ENCODE data around the gene UPB1.

Gene UPB1

DNA sequence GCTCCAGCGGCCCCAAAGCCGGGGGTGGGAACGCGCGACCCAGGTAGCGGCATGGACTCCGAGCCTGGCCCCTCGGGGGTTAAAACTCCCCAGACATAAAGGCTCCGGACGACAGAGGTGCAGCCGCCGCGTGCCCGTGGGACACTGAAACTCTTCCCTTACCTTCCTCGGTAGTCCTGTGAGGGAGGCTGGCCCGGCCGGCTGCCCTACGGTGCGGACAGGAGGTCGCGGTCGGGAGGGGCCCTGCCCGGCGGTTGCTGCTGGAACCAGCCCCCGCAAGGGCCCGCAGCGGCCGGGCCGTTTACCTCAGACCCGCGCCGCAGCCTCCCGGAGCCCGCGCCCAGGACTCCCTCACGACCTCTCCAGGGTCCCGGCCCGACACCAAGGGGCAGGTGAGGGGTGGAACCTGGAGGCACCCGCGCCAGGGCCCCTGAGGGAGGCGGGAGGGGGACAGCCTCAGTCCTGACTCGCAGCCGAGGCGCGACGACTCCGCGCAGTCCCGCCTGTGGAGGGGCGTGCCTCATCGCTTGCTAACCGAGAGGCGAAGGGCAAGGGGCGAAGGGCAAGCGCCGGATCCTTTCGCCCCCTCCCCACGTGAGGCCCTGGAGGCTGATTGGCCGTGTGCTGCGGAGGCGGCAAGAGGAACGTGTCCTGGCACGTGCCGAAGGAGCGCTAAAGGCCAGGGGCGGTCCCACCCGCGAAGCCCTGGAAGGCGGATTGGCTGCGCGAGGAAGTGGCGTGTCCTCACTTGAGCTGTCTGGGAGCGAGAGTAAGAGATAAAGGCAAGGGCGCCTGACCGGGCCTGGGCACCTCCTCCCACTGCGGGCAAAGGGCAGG, at the start of gene UPB1:
TSS of gene UPB1 (plus strand) at position 805 of the 837 bp plus-strand sequence. CDS start 72 bp downstream, outside the sequence.
- no peak for DNase-seq

DNA sequence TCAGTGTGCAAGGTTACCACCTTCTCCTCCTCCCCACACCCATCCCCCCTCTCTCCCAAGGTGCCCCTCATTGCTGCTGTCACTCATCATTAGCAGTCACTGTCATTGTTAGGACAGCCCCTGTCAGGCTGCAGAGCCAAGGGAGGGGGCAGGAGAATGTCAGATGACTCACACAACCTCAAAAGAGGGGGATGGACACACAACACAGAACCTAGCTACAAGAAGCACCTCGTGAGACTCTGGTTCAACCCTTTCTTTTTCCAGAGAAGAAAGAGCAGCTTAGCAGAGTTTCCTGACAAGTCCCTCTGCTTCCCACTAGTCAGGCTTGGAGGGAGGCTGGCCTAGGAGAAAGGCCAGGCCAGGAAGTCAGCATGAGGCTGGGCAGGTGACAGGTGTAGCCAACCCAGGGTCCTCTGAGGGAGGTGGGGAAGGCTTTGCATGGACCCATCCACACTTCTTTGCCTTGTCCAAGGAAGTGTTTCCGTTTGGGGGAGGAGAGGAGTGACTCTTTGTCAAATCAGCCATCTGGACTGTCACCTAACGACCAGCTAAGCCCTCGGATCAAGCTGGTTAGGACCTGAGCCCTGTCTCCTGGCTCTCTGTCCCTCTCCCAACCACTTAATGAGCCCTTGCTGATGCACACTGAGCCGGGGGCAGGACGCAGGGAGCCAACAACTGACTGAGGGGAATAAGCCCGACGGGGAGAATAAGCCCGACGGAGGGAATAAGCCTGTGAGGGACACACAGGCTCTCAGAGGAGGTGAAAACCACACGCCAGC, 49.5 kb upstream of the UPB1 start:
- DNase-seq, result no peak

DNA sequence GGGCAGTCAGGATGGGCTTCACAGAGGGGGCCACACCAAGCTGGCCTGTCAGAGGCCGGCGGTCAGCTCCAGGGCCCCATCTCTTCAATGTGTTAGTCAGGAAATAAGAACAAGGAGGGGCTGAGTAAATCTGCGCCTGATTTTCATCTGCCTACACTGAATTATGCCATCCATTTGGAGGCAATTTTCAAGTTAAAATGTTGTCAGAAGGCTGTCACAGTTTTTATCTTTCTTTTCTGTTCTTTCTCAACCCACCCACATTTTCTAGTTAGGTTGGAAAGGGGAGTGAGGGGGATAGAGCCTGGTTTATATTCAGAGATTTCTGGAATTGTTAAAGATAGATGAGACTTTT, 48.9 kb upstream of the UPB1 start:
- no peak for DNase-seq

DNA sequence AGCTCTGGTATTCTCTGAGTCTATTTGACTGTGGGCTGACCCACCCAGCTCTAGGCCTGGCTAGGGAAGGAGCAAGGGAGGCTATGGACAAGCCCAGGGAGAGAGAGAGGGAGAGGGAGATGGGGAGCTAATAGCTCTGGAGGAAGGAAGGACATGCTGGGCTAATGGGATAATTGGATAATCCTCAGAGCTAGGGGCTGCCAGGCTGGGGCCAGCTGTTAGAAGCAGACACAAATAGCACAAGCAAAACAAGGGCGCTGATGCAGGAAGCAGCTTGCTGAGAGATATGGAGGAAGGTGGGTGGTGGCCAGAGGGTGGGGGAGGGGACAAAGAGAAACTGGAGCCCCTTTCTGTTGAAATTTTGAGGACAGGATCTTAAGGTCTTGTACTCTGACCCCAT, 44.5 kb upstream of the UPB1 start:
- DNase-seq, result no peak

DNA sequence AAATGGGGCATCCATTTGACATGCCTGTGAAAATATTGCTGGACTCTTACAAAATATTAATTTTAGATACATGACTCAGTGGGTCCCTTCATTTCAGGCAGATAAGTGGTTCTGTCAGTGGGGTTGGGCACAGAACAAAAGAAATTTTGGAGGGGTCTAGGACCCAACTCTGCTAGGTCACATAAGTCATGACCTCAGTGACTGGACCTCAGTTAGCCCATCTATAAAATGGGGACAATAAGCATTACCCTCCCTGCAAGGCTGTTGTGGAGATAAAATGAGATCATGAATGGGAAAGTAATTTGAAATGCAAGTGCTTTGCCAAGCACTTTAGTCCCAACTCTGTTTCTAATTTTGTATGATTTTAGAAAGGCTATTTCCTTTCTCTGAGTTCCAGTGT, 44.0 kb upstream of the UPB1 start:
- DNase-seq, result no peak

DNA sequence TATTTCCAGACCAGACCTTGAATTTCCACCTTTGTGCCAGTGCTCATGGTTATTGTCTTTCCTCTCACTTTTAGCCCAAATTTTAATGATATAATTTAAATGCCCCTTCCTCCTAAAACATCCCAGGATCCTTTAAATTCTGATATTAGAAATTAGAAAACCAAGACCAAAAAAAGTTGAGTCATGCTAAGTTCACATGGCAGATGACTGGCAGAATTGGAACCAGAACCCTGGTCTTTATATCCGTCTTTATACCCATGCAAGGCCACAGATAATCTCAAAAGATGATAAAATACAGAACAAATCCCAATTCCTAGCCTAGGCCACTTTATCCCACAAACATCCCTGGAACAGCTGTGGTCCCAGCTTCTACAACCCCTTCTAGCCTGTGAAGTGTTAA, 41.3 kb upstream of the UPB1 start:
- DNase-seq, result no peak

DNA sequence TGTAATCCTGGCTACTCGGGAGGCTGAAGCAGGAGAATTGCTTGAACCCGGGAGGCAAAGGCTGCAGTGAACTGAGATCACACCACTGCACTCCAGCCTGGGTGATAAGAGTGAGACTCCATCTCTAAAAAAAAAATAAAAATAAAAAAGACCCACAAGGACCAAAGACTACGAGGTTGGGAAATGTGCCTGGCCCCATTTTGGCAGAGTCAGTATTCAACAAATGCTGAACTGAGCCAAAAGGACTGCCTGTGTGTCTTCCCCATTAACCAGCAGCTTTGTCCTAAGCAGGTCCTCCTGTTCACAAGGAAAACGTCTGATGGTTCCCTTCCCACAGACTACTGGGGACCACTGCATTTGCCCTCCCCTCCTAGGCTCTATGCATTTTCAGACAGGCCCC, 40.1 kb upstream of the UPB1 start:
- DNase-seq, result no peak

DNA sequence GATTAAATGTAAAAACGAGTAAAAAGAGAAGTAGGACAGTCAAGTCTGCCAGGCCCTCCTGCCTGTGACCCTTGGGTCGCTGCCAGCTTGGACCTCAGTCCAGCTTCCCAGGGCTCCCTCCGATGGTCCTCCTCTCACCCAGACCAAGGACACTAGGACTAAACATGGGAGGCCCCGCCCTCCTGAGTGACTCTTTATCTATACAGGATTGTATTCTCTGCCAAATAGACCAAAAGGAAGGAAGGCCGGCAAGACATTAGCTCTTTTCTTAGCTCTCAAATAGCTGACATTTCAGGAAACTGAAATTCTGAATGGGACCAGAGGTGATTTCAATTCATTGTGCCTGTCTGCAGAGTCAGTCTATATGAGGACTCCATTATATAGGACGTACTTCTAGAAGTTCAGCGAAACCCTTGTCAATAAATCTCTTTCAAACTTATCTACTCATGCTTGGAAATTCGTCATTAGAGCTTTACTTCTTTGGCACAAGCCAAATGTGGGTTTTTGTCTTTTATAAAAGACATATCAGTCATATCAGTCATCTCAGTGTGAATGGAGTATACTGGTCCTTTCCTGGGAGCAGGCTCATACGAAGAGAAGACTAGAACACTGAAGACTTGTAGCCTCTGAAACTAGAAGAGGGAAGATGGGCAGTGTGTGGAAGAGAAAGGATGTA, 39.2 kb upstream of the UPB1 start:
- DNase-seq, result no peak

DNA sequence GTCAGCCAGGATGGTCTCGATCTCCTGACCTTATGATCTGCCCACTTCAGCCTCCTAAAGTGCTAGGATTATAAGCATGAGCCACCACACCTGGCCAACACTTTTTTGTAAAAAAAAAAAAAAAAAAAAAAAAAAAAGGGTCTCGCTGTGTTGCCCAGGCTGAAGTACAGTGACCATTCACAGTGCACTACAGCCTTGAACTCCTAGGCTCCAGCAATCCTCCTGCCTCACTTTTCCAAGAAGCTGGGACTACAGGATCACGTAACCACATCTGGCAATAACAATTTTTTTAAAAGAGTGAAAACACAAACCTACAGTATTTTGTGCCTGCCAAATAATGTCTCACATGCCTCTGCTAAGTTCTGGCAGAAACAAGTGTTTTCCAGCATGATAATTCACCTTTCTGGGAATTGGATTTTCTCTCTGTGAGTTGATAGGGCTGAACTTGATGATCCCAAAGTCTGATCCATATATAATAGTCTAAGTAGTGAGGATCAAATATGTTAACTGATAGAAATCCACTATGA, 37.2 kb upstream of the UPB1 start:
- no peak for DNase-seq

DNA sequence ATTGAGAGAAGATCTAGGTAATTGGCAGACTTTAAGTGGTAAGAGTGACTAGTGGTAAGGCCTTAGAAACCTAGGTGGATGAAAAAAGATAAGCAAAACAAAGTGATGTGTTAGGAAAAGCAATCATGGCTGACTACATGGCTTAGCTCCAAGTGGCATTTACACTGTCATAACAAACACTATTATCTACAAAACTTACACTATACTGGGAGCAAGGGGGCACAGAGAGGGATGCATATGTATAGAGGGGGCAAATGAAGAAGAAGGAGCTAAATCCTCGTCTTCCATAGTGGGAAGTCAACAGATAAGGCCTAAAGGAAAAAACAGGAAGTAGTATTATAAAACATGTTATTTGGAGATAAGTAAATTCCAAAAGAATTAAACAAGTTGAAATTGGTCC, 35.2 kb upstream of the UPB1 start:
- DNase-seq, result no peak

DNA sequence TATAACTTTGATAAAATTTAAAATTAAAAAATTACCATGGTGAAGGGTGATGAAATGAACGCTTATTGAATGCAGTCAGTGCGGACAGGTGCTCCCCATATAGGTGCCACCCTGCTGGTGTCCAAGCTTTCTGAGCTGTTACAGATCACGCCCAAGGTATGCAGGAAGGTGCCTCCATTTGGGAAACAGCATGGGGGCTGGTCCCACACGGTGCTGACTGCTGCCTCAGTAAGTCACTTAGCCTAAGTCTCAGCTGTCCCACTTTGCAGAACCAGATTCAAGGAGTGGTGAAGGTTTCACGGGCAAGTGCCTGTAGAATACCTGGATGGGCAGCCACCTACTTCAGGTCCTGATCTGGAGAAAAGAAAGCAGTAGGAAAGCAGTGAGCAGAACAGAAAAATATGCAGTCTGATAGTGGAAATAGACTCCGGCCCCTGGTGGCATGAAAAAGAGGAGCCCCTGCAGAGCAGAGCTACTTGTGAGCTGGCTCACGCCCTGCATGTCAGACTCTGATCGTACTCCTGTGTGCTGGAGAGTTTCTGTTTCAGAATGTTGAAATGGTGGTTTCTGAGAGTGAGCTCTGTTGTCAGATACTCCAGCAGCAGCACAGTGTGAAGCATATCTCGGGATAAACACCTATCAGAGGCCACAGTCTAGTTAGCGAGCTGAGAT, 34.6 kb upstream of the UPB1 start:
- DNase-seq, result no peak

DNA sequence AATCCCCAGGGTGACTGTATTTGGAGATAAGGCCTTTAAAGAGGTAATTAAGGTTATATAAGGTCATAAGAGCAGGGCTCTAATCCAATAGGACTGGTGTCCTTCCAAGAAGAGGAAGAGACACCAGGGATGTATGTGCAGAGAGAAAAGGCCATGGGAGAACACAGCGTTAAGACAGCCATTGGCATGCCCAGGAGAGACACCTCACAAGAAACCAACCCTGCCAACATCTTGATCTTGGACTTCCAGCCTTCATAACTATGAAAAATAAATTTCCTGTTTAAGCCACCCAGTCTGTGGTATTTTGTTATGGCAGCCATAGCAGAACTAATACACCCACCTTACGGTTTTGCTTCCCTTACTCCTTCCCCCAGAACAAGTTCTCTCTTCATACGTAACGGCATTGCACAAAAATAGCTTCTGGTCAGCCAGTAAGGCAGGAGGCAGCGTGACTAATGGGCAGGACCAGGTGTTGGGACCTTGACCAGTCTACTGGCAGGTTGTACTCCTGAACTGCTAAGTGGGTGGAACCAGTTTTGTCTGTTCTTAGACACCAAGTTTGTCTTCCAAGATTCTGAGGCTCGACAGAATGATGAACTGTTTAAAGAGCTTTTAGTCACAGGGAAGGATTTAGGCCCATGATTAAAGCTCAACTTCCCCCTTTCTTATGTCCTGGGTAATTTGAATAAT, 31.9 kb upstream of the UPB1 start:
- DNase-seq, result no peak

DNA sequence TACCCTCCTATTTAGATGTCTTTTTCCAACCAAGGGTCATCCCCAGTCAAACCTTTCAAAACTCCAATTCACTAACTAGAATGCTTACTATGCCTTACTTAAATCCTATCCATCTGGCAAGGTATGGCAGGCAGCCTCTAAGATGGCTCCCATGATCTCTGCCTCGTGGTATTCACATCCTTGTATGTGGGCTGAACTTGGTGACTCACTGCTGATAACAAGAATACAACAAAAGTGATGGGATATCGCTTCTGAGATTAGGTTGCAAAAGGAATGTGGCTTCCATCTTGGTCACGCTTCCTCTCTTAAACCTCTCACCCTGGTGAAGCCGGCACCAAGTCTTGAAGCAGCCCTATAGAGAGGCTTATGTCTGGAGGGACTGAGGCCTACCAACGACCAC, 29.6 kb upstream of the UPB1 start:
- DNase-seq, result no peak

DNA sequence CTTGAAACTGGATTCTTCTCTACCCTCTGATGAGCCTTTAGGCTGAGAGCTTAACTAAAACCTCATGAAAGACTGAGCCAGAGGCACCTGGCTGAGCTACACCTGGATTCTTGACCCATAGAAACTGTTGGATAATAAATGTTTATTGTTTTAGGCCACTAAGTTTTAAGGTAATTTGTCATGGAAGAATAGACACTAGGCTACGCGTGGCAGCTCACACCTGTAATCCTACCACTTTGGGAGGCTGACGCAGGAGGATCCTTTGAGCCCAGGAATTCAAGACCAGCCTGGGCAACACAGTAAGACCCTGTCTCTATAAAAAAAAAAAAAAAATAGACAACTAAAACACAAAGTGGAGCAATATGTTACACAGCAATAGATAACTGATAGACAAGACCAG, 29.2 kb upstream of the UPB1 start:
- DNase-seq, result no peak

DNA sequence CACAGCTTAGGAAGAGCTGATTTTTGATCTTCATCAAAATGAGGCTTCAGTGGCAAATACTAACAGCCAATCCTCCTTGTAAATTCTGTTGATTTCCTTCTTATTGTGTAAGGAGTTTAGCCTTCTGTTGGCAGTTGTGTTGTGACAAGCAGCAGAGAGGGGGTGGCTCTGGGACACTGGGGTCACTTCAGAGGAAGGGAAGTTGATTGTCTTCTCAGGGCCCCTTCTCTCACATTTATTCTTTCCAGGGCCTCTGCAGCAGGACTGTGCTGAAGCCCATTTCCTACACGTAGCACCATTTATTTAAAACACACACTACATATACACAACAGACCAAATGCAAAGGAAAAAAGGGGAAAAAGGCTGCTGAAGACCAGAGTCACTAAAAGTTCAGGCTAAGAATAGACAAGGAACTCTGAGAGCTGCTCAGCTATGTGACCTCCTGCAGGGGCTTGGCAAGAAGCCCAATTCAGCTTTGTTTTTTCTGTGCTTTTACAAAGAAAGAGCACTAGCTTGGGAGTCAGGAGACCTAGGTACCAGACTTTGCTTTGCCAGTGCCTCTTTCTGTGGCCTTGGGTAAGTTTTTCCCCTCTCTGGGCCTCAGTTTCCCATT, 28.3 kb upstream of the UPB1 start:
- DNase-seq, result no peak

DNA sequence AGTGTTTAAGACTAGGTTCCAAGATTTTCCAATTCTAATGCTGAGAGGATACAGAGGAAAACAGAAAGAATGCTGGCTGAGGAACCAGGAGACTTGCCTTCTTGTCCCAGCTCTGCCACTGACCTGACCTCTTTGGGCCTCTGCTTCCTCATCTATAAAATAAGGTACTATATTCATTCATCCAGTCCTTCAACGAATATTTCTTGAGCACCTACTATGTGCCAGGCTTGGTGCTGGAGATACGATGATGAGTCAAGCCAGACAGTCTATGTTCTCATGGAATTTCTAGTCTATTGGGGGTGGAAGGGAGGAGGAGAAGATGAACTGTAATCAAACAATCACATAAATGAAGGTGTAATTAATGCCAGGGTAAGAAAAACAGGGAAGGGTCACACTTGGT, 27.8 kb upstream of the UPB1 start:
- no peak for DNase-seq

DNA sequence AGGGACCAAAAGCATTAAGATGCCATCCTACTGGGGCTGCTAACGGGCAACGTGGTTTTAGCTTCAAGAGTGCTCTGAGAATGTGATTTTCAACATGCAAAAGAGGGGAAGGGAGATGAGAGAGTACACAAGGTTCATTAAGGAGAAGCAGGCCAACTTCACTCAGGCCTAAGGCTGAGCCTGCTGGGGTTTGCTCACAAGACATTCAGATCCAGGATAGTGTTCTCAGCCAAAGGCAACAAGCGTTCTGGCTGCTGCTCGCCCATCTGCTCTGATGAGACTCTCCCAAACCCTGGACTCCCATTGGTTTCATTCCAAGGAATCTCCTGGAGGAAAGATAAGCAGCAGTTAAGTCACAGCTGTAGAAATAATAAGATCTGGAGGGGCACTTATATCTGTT, 23.6 kb upstream of the UPB1 start:
- no peak for DNase-seq

DNA sequence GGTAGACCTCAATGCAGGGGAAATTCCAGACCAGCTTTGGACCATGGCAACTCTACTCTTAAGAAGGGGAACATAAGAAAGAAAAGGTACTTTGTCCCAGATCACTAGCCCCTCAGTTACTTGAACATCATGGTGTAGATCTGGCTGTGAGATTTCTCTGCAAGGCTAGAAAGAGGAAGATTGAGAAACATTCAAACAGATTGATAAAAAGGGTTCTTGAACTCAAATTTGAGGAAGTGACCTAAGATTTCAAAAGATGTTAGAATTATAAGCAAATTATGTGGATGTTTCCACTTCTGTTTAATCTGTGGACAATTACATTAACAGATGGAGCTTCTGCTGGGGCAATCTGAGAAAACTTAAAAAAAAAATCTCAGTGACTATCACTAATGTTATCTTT, 21.8 kb upstream of the UPB1 start:
- no peak for DNase-seq

DNA sequence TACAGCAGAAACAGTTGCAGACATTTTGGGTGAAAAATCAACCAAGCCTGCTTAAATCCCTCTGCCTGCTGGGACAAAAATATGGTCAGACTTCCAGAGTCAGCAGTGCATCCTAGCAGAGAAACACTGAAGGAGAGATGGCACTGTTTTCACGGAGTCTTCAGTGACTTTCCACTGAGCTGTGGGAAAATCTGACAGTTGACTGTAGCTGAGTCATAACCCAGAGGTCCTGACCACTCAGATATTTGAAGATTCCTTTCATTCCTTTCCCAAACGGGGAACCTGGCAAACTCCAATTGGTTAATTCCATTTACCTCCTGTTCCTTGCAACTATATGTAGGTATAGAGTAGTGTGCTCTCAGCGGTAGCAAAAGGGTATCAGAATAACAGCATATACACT, 20.9 kb upstream of the UPB1 start:
- no peak for DNase-seq

DNA sequence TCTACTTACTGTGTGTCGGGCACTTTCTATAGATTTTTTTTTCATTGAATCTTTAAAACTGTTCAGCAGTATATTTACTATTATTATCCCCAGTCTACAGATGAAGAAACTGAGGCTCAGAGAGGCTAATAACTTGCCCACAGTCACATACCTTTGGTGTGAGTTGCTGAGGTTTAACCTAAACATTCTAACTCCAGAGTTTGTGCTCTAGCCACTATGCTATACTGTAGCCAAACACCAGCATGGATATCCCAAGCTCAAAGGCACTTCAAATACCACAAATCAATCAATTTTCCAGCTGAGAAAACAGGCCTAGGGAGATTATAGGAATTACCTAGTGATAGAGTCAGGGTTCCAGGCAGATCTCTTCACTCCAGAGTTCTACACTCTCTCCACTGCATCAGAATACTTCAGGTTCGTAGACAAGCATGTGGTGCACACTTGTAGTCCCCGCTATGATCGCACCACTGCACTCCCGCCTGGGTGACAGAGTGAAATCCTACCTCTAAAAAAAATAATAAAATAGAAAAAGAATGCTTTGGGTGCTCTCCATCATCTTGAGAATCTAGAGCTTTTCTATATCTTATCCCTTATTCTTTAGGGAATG, 20.4 kb upstream of the UPB1 start:
- no peak for DNase-seq

DNA sequence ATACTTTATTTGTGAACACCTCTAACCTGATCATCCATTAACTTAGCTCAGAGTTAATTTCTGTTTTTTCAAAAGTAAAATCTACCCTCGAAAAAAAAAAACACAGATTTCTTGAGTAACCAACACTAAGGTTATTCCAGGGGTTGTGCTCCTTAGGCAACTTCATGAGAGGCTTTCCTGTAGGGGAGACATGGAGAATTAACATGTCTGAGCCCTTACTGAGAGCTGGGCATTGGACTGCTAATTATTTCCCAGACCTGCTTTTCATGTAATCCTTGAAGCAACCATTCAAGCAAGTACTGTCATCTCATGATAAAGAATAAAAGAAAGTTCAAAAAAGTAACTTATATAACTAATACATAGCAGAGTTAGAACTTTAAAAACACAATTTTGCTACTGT, 13.5 kb upstream of the UPB1 start:
- DNase-seq, result no peak

DNA sequence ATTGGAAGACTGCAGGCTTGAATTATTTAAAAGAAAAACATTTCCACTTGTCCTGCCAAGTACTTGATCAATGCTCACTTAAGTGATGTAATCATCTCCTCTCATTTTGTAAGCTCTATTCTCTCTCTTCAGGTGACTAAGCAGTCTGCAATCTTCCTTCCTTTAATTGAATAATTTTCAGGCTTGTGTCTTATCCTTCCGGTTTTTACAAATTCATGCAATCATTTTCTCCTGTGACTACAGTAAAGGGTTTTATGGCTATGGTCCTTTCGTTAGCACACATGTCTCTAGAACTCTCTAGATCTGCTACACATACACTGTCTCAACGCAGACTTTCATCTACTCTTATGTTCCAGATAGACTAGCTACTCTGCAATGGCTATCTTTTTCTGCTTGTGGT, 12.6 kb upstream of the UPB1 start:
- no peak for DNase-seq
